Activated CD4-positive, CD25-positive, alpha-beta regulatory T cell treated with anti-CD3 and anti-CD28 coated beads, Interleukin-2, amount 50 U/mL, for 24 hours (primary cell): ENCODE results near the gene GOLGA6L10.

ENCODE experiments used
- ATAC-seq, 2 donors: fragments of 150-1000 bp; cut with Tn5 transposase; one replicate each; pipeline ENCODE4 v1.10.0; 2021; ENCODE audit warnings: mild to moderate bottlenecking in 1 of 2, moderate library complexity in 1 of 2

GOLGA6L10 gene

GRCh38 chr15:82298032-82298431, 51.2 kb downstream of the GOLGA6L10 start:
- ATAC-seq = no peak

- ATAC-seq = no peak
These were observed 51.7 kb downstream of the GOLGA6L10 start for GRCh38 chr15:82297546-82297945.

- no peak for ATAC-seq
These were observed 55.1 kb downstream of the GOLGA6L10 start for GRCh38 chr15:82294061-82294690.

- ATAC-seq = no peak
These were observed 57.0 kb downstream of the GOLGA6L10 start for GRCh38 chr15:82292271-82292670.
